ENCODE measurements around the gene RAB3IL1.

RAB3IL1 gene

GRCh38 chr11:61930933-61931332 is 13.6 kb upstream of the RAB3IL1 start:
- DNase-seq (ENCODE audit: extremely low spot score): no peak
- CTCF ChIA-PET: interaction anchor here (1.0 to 1.6 kb wide), 4 partner anchors 17 to 151 kb away, joined by 3 to 15 read pairs (median 8); no protein-coding TSS in a partner anchor
- POLR2A ChIA-PET: no interaction called here
- no peak for TF ChIP-seq CTCF (IDR thresholded peaks at IDR 0.05; ENCODE audit: control extremely low read depth, extremely low read depth, low read depth, missing control alignments)

- CTCF ChIA-PET: interaction anchor here (1.3 to 2.0 kb wide), 4 partner anchors 18 to 153 kb away, joined by 4 to 12 read pairs (median 10); no protein-coding TSS in a partner anchor
- POLR2A ChIA-PET: interaction anchor here (0.6 kb wide), 1 partner anchor 198 kb away, joined by 6 read pairs; no protein-coding TSS in a partner anchor
- DNase-seq (ENCODE audit: extremely low spot score): no peak
- no peak for TF ChIP-seq CTCF (IDR thresholded peaks at IDR 0.05; ENCODE audit: control extremely low read depth, extremely low read depth, low read depth, missing control alignments)
Observed at GRCh38 chr11:61928606-61929005, 11.2 kb upstream of the RAB3IL1 start.

- DNase-seq (ENCODE audit: extremely low spot score): no peak
- CTCF ChIA-PET: no interaction called here
Observed at GRCh38 chr11:61927501-61927900, 10.1 kb upstream of the RAB3IL1 start.

GRCh38 chr11:61926235-61926634 is 8.9 kb upstream of the RAB3IL1 start:
- CTCF ChIA-PET: interaction anchor here (3.2 to 4.8 kb wide), 2 partner anchors 21 to 28 kb away, joined by 21 to 23 read pairs; no protein-coding TSS in a partner anchor
- no peak for TF ChIP-seq CTCF (IDR thresholded peaks at IDR 0.05; ENCODE audit: control extremely low read depth, extremely low read depth, low read depth, missing control alignments)
- DNase-seq (ENCODE audit: extremely low spot score): no peak
- POLR2A ChIA-PET: no interaction called here

More at GRCh38 chr11:61927501-61927900, 10.1 kb upstream of the RAB3IL1 start:
- POLR2A ChIA-PET: no interaction called here
- TF ChIP-seq CTCF (IDR thresholded peaks at IDR 0.05; ENCODE audit: control extremely low read depth, extremely low read depth, low read depth, missing control alignments): no peak

GRCh38 chr11:61925736-61926135 is 8.4 kb upstream of the RAB3IL1 start:
- ChIA-PET POLR2A (no interaction called here), CTCF (interaction anchor here (3.2 to 4.8 kb wide), 2 partner anchors 22 to 27 kb away, joined by 21 to 23 read pairs; no protein-coding TSS in a partner anchor)
- no peak for TF ChIP-seq CTCF (IDR thresholded peaks at IDR 0.05; ENCODE audit: control extremely low read depth, extremely low read depth, low read depth, missing control alignments)
- no peak for DNase-seq (ENCODE audit: extremely low spot score)

GRCh38 chr11:61924064-61924455 is 6.7 kb upstream of the RAB3IL1 start:
- CTCF ChIA-PET: interaction anchor here (3.2 to 4.8 kb wide), 2 partner anchors 24 to 26 kb away, joined by 21 to 23 read pairs; no protein-coding TSS in a partner anchor

More at GRCh38 chr11:61924064-61924455, 6.7 kb upstream of the RAB3IL1 start:
- no peak for TF ChIP-seq CTCF (IDR thresholded peaks at IDR 0.05; ENCODE audit: control extremely low read depth, extremely low read depth, low read depth, missing control alignments)
- DNase-seq (ENCODE audit: extremely low spot score): no peak
- POLR2A ChIA-PET: no interaction called here

Measured in GM10248 (cell line).